Measurements from ENCODE around the gene NLK. TPM values are rescaled to one million over a fixed set of nuclear protein-coding genes. Genes with fewer than 3 reads are reported as not detected.

NLK gene
- total RNA-seq, 1 experiment from 2014 or later, result 12.8 TPM

DNA sequence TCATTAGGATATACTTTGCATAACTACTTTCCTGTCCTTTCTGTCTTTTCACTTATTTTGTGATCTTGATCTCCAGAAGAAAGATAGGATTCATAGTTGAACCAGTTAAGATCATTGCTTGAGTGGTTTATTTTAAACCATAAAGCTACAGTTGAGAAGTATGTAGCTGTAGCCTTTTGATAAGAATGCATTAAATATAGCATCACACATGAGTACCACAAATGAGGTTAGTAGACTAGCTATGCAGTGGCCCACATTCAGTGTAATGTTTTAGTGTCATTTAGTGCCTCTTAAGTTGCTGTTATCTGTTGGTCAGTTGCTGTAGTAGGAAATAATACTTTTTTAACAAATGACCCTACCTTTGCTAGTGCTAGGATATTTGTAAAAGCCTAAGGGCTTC is 1.3 kb downstream of the NLK start:
- RAD21 ChIA-PET (ENCODE audit: low non-redundant PET in 1 of 2, low total read pairs in 2 of 2, uncharacterized antibody in 2 of 2, unreplicated experiment in 2 of 2), result no interaction called here
- DNase-seq (ENCODE audit: low read depth, low spot score) (no peak), ATAC-seq (no peak)
- no peaks in the 10 kb centered on the region for H3K9me2 ChIP-seq (ENCODE audit: insufficient read depth)
- no peaks in the 10 kb centered on the region for H3K27me3 ChIP-seq (ENCODE audit: insufficient read depth, low read length)
- H3K79me2 ChIP-seq (ENCODE audit: insufficient read depth, low read length), result peaks cover 62% of the 10 kb centered on the region
- TF ChIP-seq, protein P1, sequence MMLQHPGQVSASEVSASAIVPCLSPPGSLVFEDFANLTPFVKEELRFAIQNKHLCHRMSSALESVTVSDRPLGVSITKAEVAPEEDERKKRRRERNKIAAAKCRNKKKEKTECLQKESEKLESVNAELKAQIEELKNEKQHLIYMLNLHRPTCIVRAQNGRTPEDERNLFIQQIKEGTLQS (IDR thresholded peaks at IDR 0.05), result no peak
- TF ChIP-seq POLR2AphosphoS5 (IDR thresholded peaks at IDR 0.05; ENCODE audit: low read depth, low read length) (no peak), EGR1 (IDR thresholded peaks at IDR 0.05; ENCODE audit: low read depth) (no peak), EZH2 (IDR thresholded peaks at IDR 0.05) (no peak), ZFX (IDR thresholded peaks at IDR 0.05) (no peak), SP1 (IDR thresholded peaks at IDR 0.05; ENCODE audit: low read depth) (no peak), SRF (IDR thresholded peaks at IDR 0.05; ENCODE audit: low read depth) (no peak), CEBPB (IDR thresholded peaks at IDR 0.05; ENCODE audit: low read depth) (no peak), TCF7L2 (IDR thresholded peaks at IDR 0.05; ENCODE audit: borderline replicate concordance, extremely low read depth, insufficient read depth, insufficient read length) (no peak), RAD21 (IDR thresholded peaks at IDR 0.05; ENCODE audit: low read depth) (no peak), ELF1 (IDR thresholded peaks at IDR 0.05; ENCODE audit: borderline replicate concordance, low read depth) (no peak), YY1 (IDR thresholded peaks at IDR 0.05; ENCODE audit: extremely low read depth, insufficient replicate concordance, low read depth, low read length) (no peak), EZH2phosphoT487 (IDR thresholded peaks at IDR 0.05; ENCODE audit: borderline replicate concordance) (no peak), POLR2A (IDR thresholded peaks at IDR 0.05; ENCODE audit: borderline replicate concordance, extremely low read depth, insufficient read depth, insufficient read length) (no peak)
- TF ChIP-seq, protein P2, sequence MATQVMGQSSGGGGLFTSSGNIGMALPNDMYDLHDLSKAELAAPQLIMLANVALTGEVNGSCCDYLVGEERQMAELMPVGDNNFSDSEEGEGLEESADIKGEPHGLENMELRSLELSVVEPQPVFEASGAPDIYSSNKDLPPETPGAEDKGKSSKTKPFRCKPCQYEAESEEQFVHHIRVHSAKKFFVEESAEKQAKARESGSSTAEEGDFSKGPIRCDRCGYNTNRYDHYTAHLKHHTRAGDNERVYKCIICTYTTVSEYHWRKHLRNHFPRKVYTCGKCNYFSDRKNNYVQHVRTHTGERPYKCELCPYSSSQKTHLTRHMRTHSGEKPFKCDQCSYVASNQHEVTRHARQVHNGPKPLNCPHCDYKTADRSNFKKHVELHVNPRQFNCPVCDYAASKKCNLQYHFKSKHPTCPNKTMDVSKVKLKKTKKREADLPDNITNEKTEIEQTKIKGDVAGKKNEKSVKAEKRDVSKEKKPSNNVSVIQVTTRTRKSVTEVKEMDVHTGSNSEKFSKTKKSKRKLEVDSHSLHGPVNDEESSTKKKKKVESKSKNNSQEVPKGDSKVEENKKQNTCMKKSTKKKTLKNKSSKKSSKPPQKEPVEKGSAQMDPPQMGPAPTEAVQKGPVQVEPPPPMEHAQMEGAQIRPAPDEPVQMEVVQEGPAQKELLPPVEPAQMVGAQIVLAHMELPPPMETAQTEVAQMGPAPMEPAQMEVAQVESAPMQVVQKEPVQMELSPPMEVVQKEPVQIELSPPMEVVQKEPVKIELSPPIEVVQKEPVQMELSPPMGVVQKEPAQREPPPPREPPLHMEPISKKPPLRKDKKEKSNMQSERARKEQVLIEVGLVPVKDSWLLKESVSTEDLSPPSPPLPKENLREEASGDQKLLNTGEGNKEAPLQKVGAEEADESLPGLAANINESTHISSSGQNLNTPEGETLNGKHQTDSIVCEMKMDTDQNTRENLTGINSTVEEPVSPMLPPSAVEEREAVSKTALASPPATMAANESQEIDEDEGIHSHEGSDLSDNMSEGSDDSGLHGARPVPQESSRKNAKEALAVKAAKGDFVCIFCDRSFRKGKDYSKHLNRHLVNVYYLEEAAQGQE (IDR thresholded peaks at IDR 0.05; ENCODE audit: low read depth), result no peak
- peaks cover 14% of the 10 kb centered on the region; the same call in 1 of the 2 replicates for H4K20me1 ChIP-seq (ENCODE audit: insufficient read depth)
- no peaks in the 10 kb centered on the region for H3K36me3 ChIP-seq (ENCODE audit: control insufficient read depth in 1 of 2, insufficient read depth in 2 of 2, low read length in 2 of 2)
- H3K9me3 ChIP-seq (ENCODE audit: control insufficient read depth in 1 of 2, insufficient read depth in 1 of 2, low read depth in 1 of 2, low read length in 2 of 2), result no peaks in the 10 kb centered on the region
- no peak overlapping the region for H3K9ac ChIP-seq (ENCODE audit: low read length)
- peaks cover 4 to 14% of the 10 kb centered on the region in 2 experiments; a peak in 2 of 4 replicates for H3K4me1 ChIP-seq (ENCODE audit: control insufficient read depth in 1 of 2, insufficient read depth in 2 of 2, low read length in 2 of 2)
- intact Hi-C loops (cut with micrococcal nuclease), result no loop called here
- POLR2A ChIA-PET, result no interaction called here
- H3K27ac ChIP-seq (ENCODE audit: low read depth, low read length), result no peak overlapping the region
- H3K4me3 ChIP-seq (replicated peaks in 1 of 2; ENCODE audit: low read depth in 1 of 2, low read length in 2 of 2), result no peak overlapping the region
- CTCF ChIA-PET, result no interaction called here
- no peak overlapping the region for H3K4me2 ChIP-seq (ENCODE audit: low read length)
- H2AFZ ChIP-seq (ENCODE audit: low read depth, low read length, poor library complexity, severe bottlenecking), result no peak overlapping the region
- BruUV-seq (replicated peaks), result no TSS peak

All from HCT116 (cell line).